ENCODE data around the gene CDK5RAP3.

GRCh38 chr17:47962901-47963300, 8.0 kb upstream of the CDK5RAP3 start:
- TF ChIP-seq POLR2AphosphoS5 (IDR thresholded peaks at IDR 0.05; ENCODE audit: borderline replicate concordance, low read depth, low read length) (no peak), EZH2 (IDR thresholded peaks at IDR 0.05) (no peak)

All from SK-N-MC (cell line).